ENCODE results near the gene NIN.

Gene NIN

DNA sequence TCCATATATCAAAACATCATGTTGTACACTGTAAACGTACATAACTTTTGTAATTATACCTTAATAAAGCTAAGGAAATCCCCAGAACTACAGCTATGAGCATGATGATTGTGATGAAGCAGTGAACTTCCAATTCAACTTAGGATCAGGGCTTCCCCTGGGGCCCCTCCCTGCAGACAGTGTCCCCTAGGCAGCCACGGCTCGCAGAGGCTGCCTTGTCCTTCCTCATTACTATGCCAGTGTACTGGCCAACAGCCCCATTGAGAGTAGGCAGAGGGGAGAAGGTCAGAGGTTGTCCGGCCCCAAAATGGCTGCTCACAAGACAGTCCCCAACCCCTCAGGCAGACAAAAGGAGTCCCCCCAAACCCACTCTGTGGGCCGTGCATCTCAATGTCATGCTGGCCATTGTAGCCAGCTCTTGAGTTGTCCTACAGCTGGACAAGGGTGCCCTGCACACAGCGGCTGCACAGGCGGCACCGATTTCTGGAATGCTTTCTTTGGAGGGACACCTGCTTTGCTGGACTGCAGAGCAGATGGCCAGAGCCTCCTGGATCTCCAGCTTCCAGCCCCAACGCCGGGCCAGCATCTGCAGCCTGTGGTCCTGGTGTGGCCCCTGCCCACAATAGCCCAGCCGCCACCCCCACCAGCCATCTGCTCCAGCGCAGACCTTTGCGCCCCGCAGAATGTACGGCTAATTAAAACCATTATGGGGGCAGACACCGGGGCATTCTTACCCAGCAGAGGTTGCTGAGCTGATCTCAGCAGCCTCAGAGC, 46.1 kb downstream of the NIN start:
- DNase-seq (ENCODE audit: low read depth), result no peak
- H3K4me3 ChIP-seq (ENCODE audit: low read depth, low read length), result no peak overlapping the region
- no peak for TF ChIP-seq CTCF (IDR thresholded peaks at IDR 0.05; ENCODE audit: insufficient read depth, low read depth, low read length, missing control alignments)

DNA sequence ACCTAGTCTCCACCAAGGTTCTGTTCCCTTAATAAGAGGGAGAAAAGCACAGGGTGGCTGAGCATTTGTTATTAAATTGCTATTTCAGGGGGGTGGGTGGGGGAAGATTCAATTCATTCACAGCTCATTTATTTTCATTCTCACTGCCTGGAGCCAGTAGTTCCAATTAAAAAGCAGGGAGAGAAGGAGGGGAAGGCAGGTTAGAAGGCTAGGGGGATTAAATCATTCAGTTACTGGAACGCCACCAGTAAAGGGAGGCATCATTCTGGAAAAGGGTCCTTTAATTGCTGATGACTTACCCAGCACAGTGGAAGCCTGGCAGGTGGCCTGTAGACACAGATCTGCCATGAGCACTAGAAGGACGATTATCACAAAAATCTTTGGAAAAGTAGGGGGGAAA, 47.4 kb downstream of the NIN start:
- TF ChIP-seq CTCF (IDR thresholded peaks at IDR 0.05; ENCODE audit: insufficient read depth, low read depth, low read length, missing control alignments), result no peak
- H3K4me3 ChIP-seq (ENCODE audit: low read depth, low read length), result no peak overlapping the region
- no peak for DNase-seq (ENCODE audit: low read depth)

DNA sequence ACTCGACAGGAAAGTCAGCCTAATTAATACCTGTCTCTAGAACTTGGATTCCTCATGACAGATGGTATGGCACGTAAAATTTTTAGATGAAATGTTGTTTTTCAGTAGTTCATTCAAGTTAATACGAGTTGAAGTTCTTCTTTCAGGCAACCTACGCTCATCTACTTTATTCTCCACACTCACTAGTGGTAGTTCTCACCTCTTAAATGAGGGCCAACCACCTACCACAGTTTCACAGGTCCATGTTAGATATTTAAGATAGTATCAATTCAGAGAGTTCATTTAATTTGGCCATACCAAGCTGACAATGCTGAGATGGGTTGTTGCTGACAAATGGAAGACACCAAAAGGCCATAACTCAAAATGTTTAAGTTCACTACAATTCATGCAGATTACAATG, 50.6 kb downstream of the NIN start:
- no peak overlapping the region for H3K4me3 ChIP-seq (ENCODE audit: low read depth, low read length)
- no peak for DNase-seq (ENCODE audit: low read depth)
- TF ChIP-seq CTCF (IDR thresholded peaks at IDR 0.05; ENCODE audit: insufficient read depth, low read depth, low read length, missing control alignments), result no peak

DNA sequence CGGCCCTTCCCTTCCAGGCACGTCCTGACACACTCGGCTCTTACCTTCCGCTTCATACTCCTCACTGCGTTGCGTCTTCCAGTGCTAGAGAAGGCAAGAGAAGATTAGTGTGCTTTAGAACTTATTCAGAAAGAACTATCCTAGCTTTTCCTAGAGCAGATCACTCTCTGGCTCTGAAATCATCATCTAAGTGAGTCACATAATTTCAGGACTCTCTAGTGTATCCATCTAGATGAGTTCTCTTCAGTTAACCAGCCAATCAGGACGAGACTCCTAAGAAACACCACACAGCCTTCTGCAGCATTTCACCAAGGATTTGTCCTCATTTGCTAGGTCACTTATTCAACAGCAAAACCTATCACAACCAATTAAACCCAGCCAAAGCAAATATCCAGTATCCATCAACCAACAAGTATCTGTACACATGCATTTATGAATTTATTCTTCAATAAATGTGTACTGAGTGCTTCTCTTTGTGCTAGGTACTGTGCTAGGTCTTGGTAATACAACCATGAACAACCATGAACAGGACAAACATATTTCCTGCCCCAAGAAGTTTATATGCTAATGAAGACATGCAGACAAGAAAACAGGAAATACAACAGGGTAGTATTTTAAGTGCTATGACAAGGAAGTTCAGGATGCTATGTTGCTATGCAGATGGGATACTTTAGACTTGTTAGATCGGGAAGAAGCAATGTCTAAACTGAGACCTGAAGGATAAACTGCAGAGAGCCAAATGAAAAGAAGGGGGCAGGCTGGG, 52.1 kb downstream of the NIN start:
- TF ChIP-seq CTCF (IDR thresholded peaks at IDR 0.05; ENCODE audit: insufficient read depth, low read depth, low read length, missing control alignments), result no peak
- no peak overlapping the region for H3K4me3 ChIP-seq (ENCODE audit: low read depth, low read length)
- no peak for DNase-seq (ENCODE audit: low read depth)

- no peak for DNase-seq (ENCODE audit: low read depth)
- H3K4me3 ChIP-seq (ENCODE audit: low read depth, low read length), result no peak overlapping the region
- TF ChIP-seq CTCF (IDR thresholded peaks at IDR 0.05; ENCODE audit: insufficient read depth, low read depth, low read length, missing control alignments), result no peak
Measured at GRCh38 chr14:50776522-50776921, 54.4 kb downstream of the NIN start.

- DNase-seq (ENCODE audit: low read depth), result no peak
- no peak overlapping the region for H3K4me3 ChIP-seq (ENCODE audit: low read depth, low read length)
- TF ChIP-seq CTCF (IDR thresholded peaks at IDR 0.05; ENCODE audit: insufficient read depth, low read depth, low read length, missing control alignments), result no peak
Measured at GRCh38 chr14:50775357-50775756, 55.6 kb downstream of the NIN start.
